Neural cell (in vitro differentiated cells): ENCODE data around the gene LIF. TPM values are rescaled to one million over a fixed set of nuclear protein-coding genes. Genes with fewer than 3 reads are reported as not detected.

ENCODE experiments used
- H2AFZ ChIP-seq: fragments of 200-600, 300-800 bp; sonication (generic), shearing (Covaris generic); 2 replicates; pipeline ENCODE4 v1.6.0; 2014; ENCODE audit warnings: low read depth, mild to moderate bottlenecking, antibody characterized with exemption, low read length, moderate library complexity
- H3F3A ChIP-seq: fragments of 200-600 bp; shearing (Covaris generic); 2 replicates; pipeline ENCODE4 v1.6.1; 2016; ENCODE audit warnings: mild to moderate bottlenecking, moderate library complexity, mixed read lengths, antibody characterized with exemption, low read length; ENCODE audit not compliant: insufficient read depth, poor library complexity, severe bottlenecking
- H3K27ac ChIP-seq: fragments of 200-600, 300-800 bp; sonication (generic), shearing (Covaris generic); 2 replicates; pipeline ENCODE4 v1.5.1; 2014; ENCODE audit warnings: mild to moderate bottlenecking, low read length, moderate library complexity
- H3K27me3 ChIP-seq: fragments of 300-800, 200-600 bp; sonication (generic), shearing (Covaris generic); 2 replicates; pipeline ENCODE4 v1.6.0; 2014; ENCODE audit warnings: mild to moderate bottlenecking, low read depth, low read length, moderate library complexity; ENCODE audit not compliant: insufficient read depth
- H3K36me3 ChIP-seq: fragments of 300-800, 200-600 bp; sonication (generic), shearing (Covaris generic); 2 replicates; pipeline ENCODE4 v1.5.1; 2014; ENCODE audit warnings: mild to moderate bottlenecking, antibody characterized with exemption, low read length, moderate library complexity; ENCODE audit not compliant: insufficient read depth
- H3K4me2 ChIP-seq: fragments of 300-800, 200-600 bp; sonication (generic), shearing (Covaris generic); 2 replicates; pipeline ENCODE4 v1.6.0; 2014; ENCODE audit warnings: mild to moderate bottlenecking, low read length
- H3K4me3 ChIP-seq: fragments of 300-800, 200-600 bp; sonication (generic), shearing (Covaris generic); 2 replicates; pipeline ENCODE4 v1.5.1; 2014; ENCODE audit warnings: mild to moderate bottlenecking, low read length, moderate library complexity
- H3K79me2 ChIP-seq: fragments of 200-600 bp; shearing (Covaris generic); replicated peaks from 2 replicates; pipeline ENCODE4 v1.6.0; 2014; ENCODE audit warnings: mild to moderate bottlenecking, low read length, moderate library complexity; ENCODE audit not compliant: insufficient read depth
- H3K9ac ChIP-seq: fragments of 300-800, 200-600 bp; sonication (generic), shearing (Covaris generic); 2 replicates; pipeline ENCODE4 v1.6.1; 2016; ENCODE audit warnings: mild to moderate bottlenecking, low read length, mixed read lengths
- H3K9me2 ChIP-seq: fragments of 200-600 bp; shearing (Covaris generic); 2 replicates; pipeline ENCODE4 v1.6.1; 2016; ENCODE audit warnings: mild to moderate bottlenecking, low read length, mixed read lengths; ENCODE audit not compliant: insufficient read depth
- H3K9me3 ChIP-seq: fragments of 200-600, 300-800 bp; sonication (generic), shearing (Covaris generic); 2 replicates; pipeline ENCODE4 v1.6.1; 2016; ENCODE audit warnings: mild to moderate bottlenecking, mixed run types, low read length, moderate library complexity, mixed read lengths
- H4K20me1 ChIP-seq: fragments of 200-600 bp; shearing (Covaris generic); 2 replicates; pipeline ENCODE4 v1.6.1; 2016; ENCODE audit warnings: mild to moderate bottlenecking, mixed run types; ENCODE audit not compliant: insufficient read depth
- EP300 ChIP-seq: fragments of 450-650 bp; conservative IDR thresholded peaks from 2 replicates; pipeline ENCODE4 v1.6.1; 2014; ENCODE audit warnings: antibody characterized with exemption, mild to moderate bottlenecking, moderate library complexity; ENCODE audit not compliant: poor library complexity, severe bottlenecking
- EZH2 ChIP-seq: fragments of 200-600, 300-800 bp; shearing (Covaris generic), sonication (generic); IDR thresholded peaks from 2 replicates; pipeline ENCODE4 v1.6.1; 2014; ENCODE audit warnings: antibody characterized with exemption, low read length, borderline replicate concordance, mild to moderate bottlenecking; ENCODE audit not compliant: insufficient read depth, poor library complexity, severe bottlenecking
- MXI1 ChIP-seq: fragments of 450-650 bp; conservative IDR thresholded peaks from 2 replicates; pipeline ENCODE4 v1.6.1; 2014; ENCODE audit warnings: antibody characterized with exemption, mild to moderate bottlenecking; ENCODE audit not compliant: poor library complexity, severe bottlenecking
- POLR2AphosphoS5 ChIP-seq: IDR thresholded peaks from 2 replicates; pipeline ENCODE4 v1.6.1; 2012
- RAD21 ChIP-seq: fragments of 450-650 bp; conservative IDR thresholded peaks from 2 replicates; pipeline ENCODE4 v1.6.1; 2014; ENCODE audit warnings: antibody characterized with exemption, mild to moderate bottlenecking, moderate library complexity
- REST ChIP-seq: IDR thresholded peaks from 2 replicates; pipeline ENCODE4 v1.6.1; 2012; ENCODE audit warnings: borderline replicate concordance
- SMC3 ChIP-seq: fragments of 450-650 bp; conservative IDR thresholded peaks from 2 replicates; pipeline ENCODE4 v1.6.1; 2014; ENCODE audit warnings: antibody characterized with exemption, mild to moderate bottlenecking, moderate library complexity; ENCODE audit not compliant: poor library complexity
- TAF1 ChIP-seq: IDR thresholded peaks from 2 replicates; pipeline ENCODE4 v1.6.1; 2012; ENCODE audit warnings: low read depth
- polyA plus RNA-seq: library from polyadenylated mRNA; depleted of rRNA; stranded (reverse); fragments of >200 nt; gene quantifications from 2 replicates; pipeline ENCODE4 v1.2.3, GENCODE V29; 2014
- TF ChIP-seq, protein P1 (sequence below): fragments of 450-650 bp; IDR thresholded peaks from 2 replicates; pipeline ENCODE4 v1.5.1; 2014; ENCODE audit warnings: antibody characterized with exemption, mild to moderate bottlenecking, moderate library complexity; ENCODE audit not compliant: poor library complexity, severe bottlenecking

LIF gene
- polyA plus RNA-seq, 1 donor from 2014 or later = 0.05 TPM

DNA sequence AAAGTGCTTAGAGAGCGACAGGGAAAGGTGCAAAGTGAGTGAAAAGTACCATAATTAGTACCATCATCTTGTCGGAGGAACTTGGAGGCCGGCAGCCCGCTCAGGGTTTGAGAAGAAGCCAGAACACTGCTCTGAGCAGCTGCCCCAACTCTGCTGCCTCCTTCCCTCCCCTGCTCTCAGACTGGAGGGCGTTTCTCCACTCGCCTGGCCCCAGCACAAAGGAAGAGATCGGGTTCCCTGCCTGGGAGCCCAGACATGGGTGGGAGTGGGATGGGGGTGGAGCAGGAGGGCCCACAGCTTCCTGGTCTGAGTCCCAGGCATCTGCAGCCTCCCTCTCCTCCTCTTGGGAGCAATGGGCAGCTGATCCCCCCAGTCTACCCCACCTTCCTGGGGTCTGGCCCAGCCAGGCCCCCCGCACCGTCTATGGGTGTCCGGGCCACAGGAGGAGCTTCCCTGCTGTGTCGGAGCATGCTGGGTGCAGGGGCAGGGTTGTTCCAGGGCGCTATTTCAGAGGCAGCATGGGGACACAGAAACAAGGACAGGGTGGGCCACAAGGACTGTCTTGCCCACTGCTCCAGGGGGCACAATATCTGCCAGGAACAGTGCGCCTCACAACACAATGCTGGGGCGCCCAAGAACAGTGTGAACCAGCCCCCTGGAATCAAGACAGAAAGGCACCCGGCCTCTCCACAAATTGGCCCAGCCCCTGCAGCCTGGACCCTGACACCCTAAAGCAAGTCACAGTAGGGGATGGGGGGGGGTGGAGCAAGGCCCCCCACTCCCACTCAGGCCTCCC, 4.8 kb downstream of the LIF start:
- H3K27ac ChIP-seq = no peak overlapping the region
- no peaks in the 10 kb centered on the region for H3K79me2 ChIP-seq
- H3K36me3 ChIP-seq = no peaks in the 10 kb centered on the region
- H2AFZ ChIP-seq = no peak overlapping the region
- TF ChIP-seq EP300 = no peak
- TF ChIP-seq REST = no peak
- TF ChIP-seq TAF1 = no peak
- TF ChIP-seq SMC3 = no peak
- no peak for TF ChIP-seq POLR2AphosphoS5
- TF ChIP-seq MXI1 = no peak
- no peak for TF ChIP-seq EZH2
- no peak for TF ChIP-seq RAD21
- TF ChIP-seq, protein P1, sequence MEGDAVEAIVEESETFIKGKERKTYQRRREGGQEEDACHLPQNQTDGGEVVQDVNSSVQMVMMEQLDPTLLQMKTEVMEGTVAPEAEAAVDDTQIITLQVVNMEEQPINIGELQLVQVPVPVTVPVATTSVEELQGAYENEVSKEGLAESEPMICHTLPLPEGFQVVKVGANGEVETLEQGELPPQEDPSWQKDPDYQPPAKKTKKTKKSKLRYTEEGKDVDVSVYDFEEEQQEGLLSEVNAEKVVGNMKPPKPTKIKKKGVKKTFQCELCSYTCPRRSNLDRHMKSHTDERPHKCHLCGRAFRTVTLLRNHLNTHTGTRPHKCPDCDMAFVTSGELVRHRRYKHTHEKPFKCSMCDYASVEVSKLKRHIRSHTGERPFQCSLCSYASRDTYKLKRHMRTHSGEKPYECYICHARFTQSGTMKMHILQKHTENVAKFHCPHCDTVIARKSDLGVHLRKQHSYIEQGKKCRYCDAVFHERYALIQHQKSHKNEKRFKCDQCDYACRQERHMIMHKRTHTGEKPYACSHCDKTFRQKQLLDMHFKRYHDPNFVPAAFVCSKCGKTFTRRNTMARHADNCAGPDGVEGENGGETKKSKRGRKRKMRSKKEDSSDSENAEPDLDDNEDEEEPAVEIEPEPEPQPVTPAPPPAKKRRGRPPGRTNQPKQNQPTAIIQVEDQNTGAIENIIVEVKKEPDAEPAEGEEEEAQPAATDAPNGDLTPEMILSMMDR = no peak
- H3K4me3 ChIP-seq = no peak overlapping the region
- no peak overlapping the region for H3K9ac ChIP-seq
- H4K20me1 ChIP-seq = no peaks in the 10 kb centered on the region
- H3K9me2 ChIP-seq = no peaks in the 10 kb centered on the region
- H3K27me3 ChIP-seq = peaks cover 15% of the 10 kb centered on the region
- no peaks in the 10 kb centered on the region for H3K9me3 ChIP-seq
- H3F3A ChIP-seq = no peaks in the 10 kb centered on the region
- H3K4me2 ChIP-seq = no peak overlapping the region

GRCh38 chr22:30240541-30241417, 5.8 kb downstream of the LIF start:
- no peaks in the 10 kb centered on the region for H3F3A ChIP-seq
- H3K27me3 ChIP-seq = peaks cover 6% of the 10 kb centered on the region
- H3K4me3 ChIP-seq = no peak overlapping the region
- H3K27ac ChIP-seq = no peak overlapping the region
- TF ChIP-seq, protein P1 = no peak
- TF ChIP-seq SMC3 (no peak), MXI1 (no peak), EZH2 (no peak), RAD21 (no peak), REST (no peak), EP300 (no peak), POLR2AphosphoS5 (no peak), TAF1 (no peak)
- H3K9ac ChIP-seq = no peak overlapping the region
- no peaks in the 10 kb centered on the region for H4K20me1 ChIP-seq
- no peaks in the 10 kb centered on the region for H3K9me3 ChIP-seq
- no peaks in the 10 kb centered on the region for H3K79me2 ChIP-seq
- H2AFZ ChIP-seq = no peak overlapping the region
- H3K9me2 ChIP-seq = no peaks in the 10 kb centered on the region
- no peak overlapping the region for H3K4me2 ChIP-seq
- no peaks in the 10 kb centered on the region for H3K36me3 ChIP-seq
